Epithelial cell of esophagus (primary cell): Measurements from ENCODE around the gene EIF3A.

Experiments used
- DNase-seq: peaks from one replicate; pipeline ENCODE4 v3.0.0; 2010; ENCODE audit warnings: low read depth
- H3K4me3 ChIP-seq: 2 replicates; pipeline ENCODE4 v1.5.1; 2011; ENCODE audit warnings: mild to moderate bottlenecking, low read length, control low read depth
- TF ChIP-seq, protein P1 (sequence below): IDR thresholded peaks from 2 replicates; pipeline ENCODE4 v1.5.1; 2011; ENCODE audit warnings: low read depth, mild to moderate bottlenecking, low read length, control low read depth, inconsistent platforms; ENCODE audit not compliant: insufficient read depth; ENCODE audit errors: missing control alignments

The EIF3A gene

GRCh38 chr10:119059557-119059956 lies 21.1 kb downstream of the EIF3A start:
- no peak for DNase-seq
- TF ChIP-seq, protein P1, sequence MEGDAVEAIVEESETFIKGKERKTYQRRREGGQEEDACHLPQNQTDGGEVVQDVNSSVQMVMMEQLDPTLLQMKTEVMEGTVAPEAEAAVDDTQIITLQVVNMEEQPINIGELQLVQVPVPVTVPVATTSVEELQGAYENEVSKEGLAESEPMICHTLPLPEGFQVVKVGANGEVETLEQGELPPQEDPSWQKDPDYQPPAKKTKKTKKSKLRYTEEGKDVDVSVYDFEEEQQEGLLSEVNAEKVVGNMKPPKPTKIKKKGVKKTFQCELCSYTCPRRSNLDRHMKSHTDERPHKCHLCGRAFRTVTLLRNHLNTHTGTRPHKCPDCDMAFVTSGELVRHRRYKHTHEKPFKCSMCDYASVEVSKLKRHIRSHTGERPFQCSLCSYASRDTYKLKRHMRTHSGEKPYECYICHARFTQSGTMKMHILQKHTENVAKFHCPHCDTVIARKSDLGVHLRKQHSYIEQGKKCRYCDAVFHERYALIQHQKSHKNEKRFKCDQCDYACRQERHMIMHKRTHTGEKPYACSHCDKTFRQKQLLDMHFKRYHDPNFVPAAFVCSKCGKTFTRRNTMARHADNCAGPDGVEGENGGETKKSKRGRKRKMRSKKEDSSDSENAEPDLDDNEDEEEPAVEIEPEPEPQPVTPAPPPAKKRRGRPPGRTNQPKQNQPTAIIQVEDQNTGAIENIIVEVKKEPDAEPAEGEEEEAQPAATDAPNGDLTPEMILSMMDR = no peak
- no peak overlapping the region for H3K4me3 ChIP-seq

DNA sequence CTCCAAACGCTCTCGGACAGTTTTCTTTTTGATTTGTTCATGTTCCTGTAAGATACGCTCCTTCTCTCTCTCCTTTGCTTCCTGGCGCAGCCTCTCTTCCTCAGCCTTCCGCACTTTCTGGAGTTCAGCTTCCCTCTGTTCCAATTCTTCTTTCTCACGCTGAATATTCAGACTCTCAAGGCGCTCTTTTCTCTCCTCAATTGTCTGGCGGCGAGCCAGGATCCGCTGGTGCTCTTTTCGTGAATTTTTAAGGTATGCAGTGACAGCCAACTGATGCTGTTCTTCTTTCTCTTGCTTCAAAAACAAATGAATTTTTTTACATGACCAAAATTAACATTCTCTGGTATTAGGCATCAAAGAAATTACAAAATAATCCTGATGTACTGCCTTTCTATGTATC lies 22.6 kb downstream of the EIF3A start:
- no peak overlapping the region for H3K4me3 ChIP-seq
- TF ChIP-seq, protein P1 = no peak
- DNase-seq = no peak

DNA sequence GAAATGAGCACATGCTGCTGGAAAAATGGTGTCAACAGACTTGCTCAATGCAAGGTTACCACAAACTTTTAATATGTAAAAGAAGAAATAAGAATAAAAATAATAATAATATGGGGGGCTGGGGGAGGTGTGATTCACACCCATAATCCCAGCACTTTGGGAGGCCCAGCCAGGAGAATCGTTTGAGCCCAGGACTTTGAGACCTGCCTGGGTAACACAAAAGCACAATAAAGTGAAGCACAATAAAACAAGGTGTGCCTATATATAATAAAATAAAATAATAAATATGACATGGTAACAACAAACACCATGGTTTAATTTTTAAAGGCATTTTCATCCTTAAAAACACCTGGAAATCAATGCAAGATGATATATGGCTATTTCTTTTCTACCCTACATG lies 25.1 kb downstream of the EIF3A start:
- H3K4me3 ChIP-seq = no peak overlapping the region
- TF ChIP-seq, protein P1 = no peak
- DNase-seq = no peak

GRCh38 chr10:119051775-119052174 lies 28.8 kb downstream of the EIF3A start:
- no peak overlapping the region for H3K4me3 ChIP-seq
- DNase-seq = peak; percentile 46
- TF ChIP-seq, protein P1 = no peak

GRCh38 chr10:119049777-119050176 lies 30.8 kb downstream of the EIF3A start:
- DNase-seq = no peak
- TF ChIP-seq, protein P1 = no peak
- H3K4me3 ChIP-seq = no peak overlapping the region

DNA sequence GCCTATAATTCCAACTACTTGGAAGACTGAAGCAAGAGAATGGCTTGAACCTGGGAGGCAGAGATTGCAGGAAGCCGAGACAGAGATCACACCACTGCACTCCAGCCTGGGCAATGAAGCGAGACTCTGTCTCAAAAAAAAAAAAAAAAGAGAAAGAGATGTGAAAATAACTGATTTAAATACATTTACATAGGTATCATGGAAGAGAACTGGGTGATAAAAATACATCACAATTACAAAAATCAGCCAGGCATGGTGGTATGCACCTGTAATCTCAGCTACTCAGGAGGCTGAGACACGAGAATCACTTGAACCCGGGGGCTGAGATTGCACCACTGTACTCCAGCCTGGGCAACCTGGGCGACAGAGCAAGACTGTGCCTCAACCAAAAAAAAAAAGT lies 31.3 kb downstream of the EIF3A start:
- H3K4me3 ChIP-seq = no peak overlapping the region

DNA sequence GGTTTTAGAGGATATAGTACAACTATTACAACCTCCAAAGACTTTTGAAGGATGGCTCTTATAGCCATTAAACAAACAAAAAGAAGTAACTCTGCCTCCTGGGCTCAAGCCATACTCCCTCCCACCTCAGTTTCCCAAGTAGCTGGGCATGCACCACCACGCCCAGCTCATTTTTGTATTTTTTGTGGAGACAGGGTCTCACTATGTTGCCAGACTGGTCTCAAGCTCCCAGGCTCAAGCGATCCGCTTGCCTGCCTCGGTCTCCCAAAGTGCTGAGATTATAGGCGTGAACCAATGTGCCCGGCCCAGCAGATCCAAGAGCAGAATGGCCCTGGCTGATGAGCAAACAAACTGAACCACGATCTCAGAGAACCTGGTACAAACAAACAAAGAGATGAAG lies 35.1 kb downstream of the EIF3A start:
- no peak overlapping the region for H3K4me3 ChIP-seq
- TF ChIP-seq, protein P1 = no peak
- DNase-seq = no peak

More for the DNA sequence above, 31.3 kb downstream of the EIF3A start:
- TF ChIP-seq, protein P1 = no peak
- DNase-seq = no peak
